Measurements from ENCODE around the gene GRM8. TPM values are rescaled to one million over a fixed set of nuclear protein-coding genes. Genes with fewer than 3 reads are reported as not detected.

The GRM8 gene
- total and polyA plus RNA-seq, 10 of the 15 experiments (the other 5 are each of a cell fraction or from before 2014, with no cell fraction given) = 0.33 to 7.1 (median 0.45) TPM; not detected in 2

GRCh38 chr7:127221731-127222130, 31.0 kb downstream of the GRM8 start:
- TF ChIP-seq TCF12 (IDR thresholded peaks at IDR 0.05; ENCODE audit: low read depth, low read length) (no peak), EGR1 (IDR thresholded peaks at IDR 0.05; ENCODE audit: borderline replicate concordance in 1 of 2, low read depth in 2 of 2, low read length in 2 of 2) (no peak), SUZ12 (IDR thresholded peaks at IDR 0.05; ENCODE audit: unreplicated experiment) (no peak), EED (IDR thresholded peaks at IDR 0.05; ENCODE audit: low read depth) (no peak), ZBTB33 (IDR thresholded peaks at IDR 0.05) (no peak), POLR2A (IDR thresholded peaks at IDR 0.05; ENCODE audit: low read depth, low read length) (no peak), IKZF2 (IDR thresholded peaks at IDR 0.05) (no peak), RBBP5 (conservative IDR thresholded peaks at IDR 0.05) (no peak), GABPA (IDR thresholded peaks at IDR 0.05; ENCODE audit: low read depth) (no peak), NFYA (IDR thresholded peaks at IDR 0.05; ENCODE audit: borderline replicate concordance, low read depth, low read length) (no peak), NBN (IDR thresholded peaks at IDR 0.05) (no peak), SREBF2 (IDR thresholded peaks at IDR 0.05; ENCODE audit: low read length) (no peak), HDAC6 (IDR thresholded peaks at IDR 0.05; ENCODE audit: unreplicated experiment) (no peak), ZNF592 (IDR thresholded peaks at IDR 0.05) (no peak), ZZZ3 (IDR thresholded peaks at IDR 0.05; ENCODE audit: control insufficient read depth, insufficient read length, low read depth) (no peak)
- TF ChIP-seq, protein P1, sequence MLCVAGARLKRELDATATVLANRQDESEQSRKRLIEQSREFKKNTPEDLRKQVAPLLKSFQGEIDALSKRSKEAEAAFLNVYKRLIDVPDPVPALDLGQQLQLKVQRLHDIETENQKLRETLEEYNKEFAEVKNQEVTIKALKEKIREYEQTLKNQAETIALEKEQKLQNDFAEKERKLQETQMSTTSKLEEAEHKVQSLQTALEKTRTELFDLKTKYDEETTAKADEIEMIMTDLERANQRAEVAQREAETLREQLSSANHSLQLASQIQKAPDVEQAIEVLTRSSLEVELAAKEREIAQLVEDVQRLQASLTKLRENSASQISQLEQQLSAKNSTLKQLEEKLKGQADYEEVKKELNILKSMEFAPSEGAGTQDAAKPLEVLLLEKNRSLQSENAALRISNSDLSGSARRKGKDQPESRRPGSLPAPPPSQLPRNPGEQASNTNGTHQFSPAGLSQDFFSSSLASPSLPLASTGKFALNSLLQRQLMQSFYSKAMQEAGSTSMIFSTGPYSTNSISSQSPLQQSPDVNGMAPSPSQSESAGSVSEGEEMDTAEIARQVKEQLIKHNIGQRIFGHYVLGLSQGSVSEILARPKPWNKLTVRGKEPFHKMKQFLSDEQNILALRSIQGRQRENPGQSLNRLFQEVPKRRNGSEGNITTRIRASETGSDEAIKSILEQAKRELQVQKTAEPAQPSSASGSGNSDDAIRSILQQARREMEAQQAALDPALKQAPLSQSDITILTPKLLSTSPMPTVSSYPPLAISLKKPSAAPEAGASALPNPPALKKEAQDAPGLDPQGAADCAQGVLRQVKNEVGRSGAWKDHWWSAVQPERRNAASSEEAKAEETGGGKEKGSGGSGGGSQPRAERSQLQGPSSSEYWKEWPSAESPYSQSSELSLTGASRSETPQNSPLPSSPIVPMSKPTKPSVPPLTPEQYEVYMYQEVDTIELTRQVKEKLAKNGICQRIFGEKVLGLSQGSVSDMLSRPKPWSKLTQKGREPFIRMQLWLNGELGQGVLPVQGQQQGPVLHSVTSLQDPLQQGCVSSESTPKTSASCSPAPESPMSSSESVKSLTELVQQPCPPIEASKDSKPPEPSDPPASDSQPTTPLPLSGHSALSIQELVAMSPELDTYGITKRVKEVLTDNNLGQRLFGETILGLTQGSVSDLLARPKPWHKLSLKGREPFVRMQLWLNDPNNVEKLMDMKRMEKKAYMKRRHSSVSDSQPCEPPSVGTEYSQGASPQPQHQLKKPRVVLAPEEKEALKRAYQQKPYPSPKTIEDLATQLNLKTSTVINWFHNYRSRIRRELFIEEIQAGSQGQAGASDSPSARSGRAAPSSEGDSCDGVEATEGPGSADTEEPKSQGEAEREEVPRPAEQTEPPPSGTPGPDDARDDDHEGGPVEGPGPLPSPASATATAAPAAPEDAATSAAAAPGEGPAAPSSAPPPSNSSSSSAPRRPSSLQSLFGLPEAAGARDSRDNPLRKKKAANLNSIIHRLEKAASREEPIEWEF (IDR thresholded peaks at IDR 0.05; ENCODE audit: insufficient replicate concordance, low read depth, low read length) = no peak
- Histone ChIP-seq H3K4me2 (ENCODE audit: control insufficient read depth, insufficient read depth) (no peak overlapping the region), H3K9ac (ENCODE audit: control insufficient read depth, insufficient read depth, low read length) (no peak overlapping the region), H2AFZ (ENCODE audit: control insufficient read depth, low read depth, low read length) (no peak overlapping the region), H3K36me3 (ENCODE audit: control insufficient read depth in 2 of 2, insufficient read depth in 2 of 2, low read length in 1 of 2) (no peaks in the 10 kb centered on the region), H3K9me3 (replicated peaks; ENCODE audit: control insufficient read depth, insufficient read depth, low read length) (no peaks in the 10 kb centered on the region), H3K27ac (ENCODE audit: control insufficient read depth, insufficient read depth) (no peak overlapping the region), H4K20me1 (ENCODE audit: control insufficient read depth, insufficient read depth) (no peaks in the 10 kb centered on the region), H3K79me2 (ENCODE audit: control insufficient read depth, insufficient read depth, low read length) (no peaks in the 10 kb centered on the region), H3K4me3 (no peak overlapping the region), H3K27me3 (replicated peaks in 1 of 2; ENCODE audit: control insufficient read depth in 2 of 2, insufficient read depth in 2 of 2, low read length in 1 of 2) (no peaks in the 10 kb centered on the region; a peak in 1 of 4 replicates), H3K4me1 (ENCODE audit: control insufficient read depth, insufficient read depth, low read length) (no peaks in the 10 kb centered on the region)
- intact Hi-C loops (cut with micrococcal nuclease; ENCODE audit: unreplicated experiment) (no loop called here), in situ Hi-C loops (cut with MboI) (no loop called here)
- ATAC-seq (no peak), DNase-seq (ENCODE audit: low read depth, low spot score) (no peak), FAIRE-seq (no peak)
- CTCF ChIA-PET = no interaction called here
- SMC1A ChIA-PET (ENCODE audit: uncharacterized antibody, unreplicated experiment) = no interaction called here
- 28% methylated on average over 1 of the region's 1 CpG for WGBS (ENCODE audit: insufficient coverage, insufficient replicate concordance, low lambda C conversion rate, missing lambda C conversion rate)
- POLR2A ChIA-PET = no interaction called here
- RAD21 ChIA-PET (ENCODE audit: unreplicated experiment) = no interaction called here
- BruUV-seq (replicated peaks) = no TSS peak

Measured in GM12878 (cell line).